Mammary epithelial cell (primary cell): ENCODE measurements around the gene RAB11A.

ENCODE experiments used
- CTCF ChIP-seq, 2 donors: IDR thresholded peaks in 1 of 2; conservative IDR thresholded peaks in 1 of 2; 2 replicates each; pipeline ENCODE4 v1.5.1; 2011 to 2012; ENCODE audit warnings: inconsistent platforms in 2 of 2, low read length in 2 of 2, mild to moderate bottlenecking in 2 of 2, control low read depth in 1 of 2, low read depth in 1 of 2; ENCODE audit not compliant: insufficient read depth in 1 of 2; ENCODE audit errors: extremely low read depth in 1 of 2
- EZH2 ChIP-seq: IDR thresholded peaks from 2 replicates; pipeline ENCODE4 v1.6.1; 2012; ENCODE audit warnings: low read length, inconsistent platforms, borderline replicate concordance

DNA sequence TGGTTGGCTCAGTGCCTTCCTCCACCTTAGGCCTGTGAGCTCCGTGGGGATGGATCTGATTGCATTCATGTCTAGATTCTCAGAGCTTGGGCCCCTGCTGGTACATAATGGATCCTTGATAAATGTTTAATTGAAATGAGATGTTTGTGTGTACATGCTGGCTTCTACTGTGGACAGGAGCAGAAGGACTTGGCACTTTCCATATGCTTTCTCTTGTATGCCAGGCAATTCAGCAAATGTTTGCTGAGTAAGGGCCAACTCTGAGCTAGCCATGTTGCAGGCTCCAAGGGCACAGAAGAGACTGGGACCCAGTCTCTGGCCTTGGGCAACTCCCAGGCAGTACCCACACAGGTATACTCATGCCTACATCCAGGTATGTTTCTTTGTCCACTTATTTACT lies 67.0 kb downstream of the RAB11A start:
- no peak for TF ChIP-seq EZH2
- TF ChIP-seq CTCF (conservative IDR thresholded peaks at IDR 0.05 in 1 of 2, IDR thresholded peaks at IDR 0.05 in 1 of 2; ENCODE audit: extremely low read depth in 1 of 2, insufficient read depth in 1 of 2, low read depth in 1 of 2, low read length in 2 of 2), result no peak
